HepG2 (cell line): ENCODE measurements around the gene KLHL40.

Experiments
- GABPB1 ChIP-seq: IDR thresholded peaks from 2 replicates; pipeline ENCODE4 v1.6.1; 2016; ENCODE audit warnings: mild to moderate bottlenecking, missing genetic modification reagents, moderate library complexity, missing compliant biosample characterization
- POLR2A ChIP-seq, 2 experiments: IDR thresholded peaks; 2 replicates each; pipeline ENCODE4 v1.6.1; 2011; ENCODE audit warnings: low read depth in 2 of 2, low read length in 2 of 2, mild to moderate bottlenecking in 1 of 2, moderate library complexity in 1 of 2; ENCODE audit not compliant: insufficient read depth in 1 of 2
- ZBTB44 ChIP-seq: sonication (generic); formaldehyde crosslinking; IDR thresholded peaks from 2 replicates; pipeline ENCODE4 v1.4.0; 2020; ENCODE audit warnings: missing genetic modification reagents
- TF ChIP-seq, protein P1 (sequence below): sonication (generic); formaldehyde crosslinking; IDR thresholded peaks from 2 replicates; pipeline ENCODE4 v1.5.0; 2020; ENCODE audit warnings: mild to moderate bottlenecking, missing genetic modification reagents, moderate library complexity

GRCh38 chr3:42698911-42699230 lies 13.5 kb downstream of the KLHL40 start:
- TF ChIP-seq, protein P1, sequence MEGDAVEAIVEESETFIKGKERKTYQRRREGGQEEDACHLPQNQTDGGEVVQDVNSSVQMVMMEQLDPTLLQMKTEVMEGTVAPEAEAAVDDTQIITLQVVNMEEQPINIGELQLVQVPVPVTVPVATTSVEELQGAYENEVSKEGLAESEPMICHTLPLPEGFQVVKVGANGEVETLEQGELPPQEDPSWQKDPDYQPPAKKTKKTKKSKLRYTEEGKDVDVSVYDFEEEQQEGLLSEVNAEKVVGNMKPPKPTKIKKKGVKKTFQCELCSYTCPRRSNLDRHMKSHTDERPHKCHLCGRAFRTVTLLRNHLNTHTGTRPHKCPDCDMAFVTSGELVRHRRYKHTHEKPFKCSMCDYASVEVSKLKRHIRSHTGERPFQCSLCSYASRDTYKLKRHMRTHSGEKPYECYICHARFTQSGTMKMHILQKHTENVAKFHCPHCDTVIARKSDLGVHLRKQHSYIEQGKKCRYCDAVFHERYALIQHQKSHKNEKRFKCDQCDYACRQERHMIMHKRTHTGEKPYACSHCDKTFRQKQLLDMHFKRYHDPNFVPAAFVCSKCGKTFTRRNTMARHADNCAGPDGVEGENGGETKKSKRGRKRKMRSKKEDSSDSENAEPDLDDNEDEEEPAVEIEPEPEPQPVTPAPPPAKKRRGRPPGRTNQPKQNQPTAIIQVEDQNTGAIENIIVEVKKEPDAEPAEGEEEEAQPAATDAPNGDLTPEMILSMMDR (CRISPR knock-in tag), result no peak
- TF ChIP-seq ZBTB44 (CRISPR knock-in tag) (no peak), POLR2A (IDR thresholded peaks at IDR 0.05; ENCODE audit: insufficient read depth in 1 of 2, low read depth in 2 of 2, low read length in 2 of 2) (no peak), GABPB1 (CRISPR knock-in tag) (no peak)
